Activated CD4-positive, alpha-beta T cell treated with anti-CD3 and anti-CD28 coated beads, Interleukin-2, amount 50 U/mL, for 1 hour (primary cell): Measurements from ENCODE around the gene VGLL4.
"Not testable (repeated sequence)": the region's sequence is repeated elsewhere in the genome, so short reads cannot be mapped to it uniquely, and the experiment has no call there.

ENCODE experiments used
- DNase-seq: peaks from one replicate; pipeline ENCODE4 v3.0.0-alpha.2; 2020

Gene VGLL4

DNA sequence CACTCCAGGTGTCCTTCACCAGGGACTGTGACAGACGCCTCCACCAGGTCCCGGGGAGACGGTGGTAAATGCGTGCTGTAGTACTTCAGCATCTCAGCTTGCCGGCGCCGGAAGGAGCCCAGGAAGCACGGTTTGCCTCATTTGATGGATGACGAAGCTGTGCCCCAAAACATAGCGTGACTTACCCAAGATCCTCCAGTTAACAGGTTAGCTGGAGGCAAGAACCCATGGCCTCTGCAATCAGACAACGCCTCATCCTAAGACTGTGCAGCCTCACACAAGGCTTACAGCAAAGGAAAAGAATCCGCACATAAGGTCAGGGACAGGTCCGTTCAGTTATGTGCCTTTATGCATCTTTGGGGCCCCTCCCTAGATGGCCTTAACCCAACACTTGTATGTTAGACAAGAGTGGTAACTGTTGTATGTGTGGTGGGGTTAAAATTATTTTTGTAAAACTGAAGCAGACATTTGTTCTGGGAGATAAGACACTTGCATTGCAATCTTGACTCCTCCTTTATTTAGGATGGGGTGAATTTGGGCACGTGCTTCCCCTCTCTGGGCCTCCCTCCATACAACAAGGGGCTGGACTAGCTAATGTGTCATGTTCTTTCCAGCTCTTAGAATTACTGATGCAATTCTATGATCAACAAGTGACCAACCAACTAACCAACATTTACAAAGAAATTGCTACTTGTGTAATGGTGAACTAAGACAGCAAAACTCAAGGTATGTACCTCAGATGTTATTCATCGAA lies 39.4 kb downstream of the VGLL4 start:
- DNase-seq: no peak

GRCh38 chr3:11603628-11604027 lies 40.1 kb downstream of the VGLL4 start:
- no peak for DNase-seq

GRCh38 chr3:11602886-11603527 lies 40.7 kb downstream of the VGLL4 start:
- no peak for DNase-seq

GRCh38 chr3:11602239-11602840 lies 41.4 kb downstream of the VGLL4 start:
- no peak for DNase-seq

DNA sequence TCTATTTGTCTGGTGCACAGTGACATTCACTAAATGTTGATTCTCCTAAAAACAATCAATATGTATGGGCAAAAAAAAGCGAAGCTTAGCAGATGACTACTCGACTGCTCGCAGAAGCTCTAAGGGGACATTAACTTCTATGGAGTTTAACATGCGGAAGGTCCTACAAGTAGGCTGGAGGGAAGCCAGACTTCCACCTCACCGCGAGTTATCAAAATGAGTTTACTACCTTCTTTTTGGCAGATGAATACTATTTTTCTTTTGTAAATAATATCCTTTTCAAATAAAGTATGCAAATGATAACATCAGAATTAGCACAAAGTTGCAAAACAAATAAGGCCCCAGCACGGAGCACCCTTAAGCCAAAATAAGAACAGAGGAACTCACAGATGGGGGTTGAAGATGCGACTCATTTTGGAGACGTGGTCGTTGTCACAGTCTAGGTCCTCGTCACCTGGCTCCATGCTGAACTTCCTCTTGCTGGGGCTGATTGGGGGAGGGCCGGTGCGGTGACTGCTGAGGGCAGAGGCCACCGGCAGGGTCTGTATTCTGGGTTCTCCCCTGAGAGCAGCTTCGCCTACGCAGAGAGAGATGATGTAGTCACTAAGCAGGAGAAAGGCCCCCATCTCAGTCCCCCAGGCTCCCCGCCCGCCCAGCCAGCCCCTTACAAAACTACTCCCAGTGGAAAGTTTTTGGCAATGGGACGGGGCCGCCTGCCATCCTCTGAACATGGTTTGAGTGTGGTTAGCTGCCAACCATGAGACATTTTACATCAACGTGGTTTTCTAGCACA lies 42.1 kb downstream of the VGLL4 start:
- DNase-seq: no peak

DNA sequence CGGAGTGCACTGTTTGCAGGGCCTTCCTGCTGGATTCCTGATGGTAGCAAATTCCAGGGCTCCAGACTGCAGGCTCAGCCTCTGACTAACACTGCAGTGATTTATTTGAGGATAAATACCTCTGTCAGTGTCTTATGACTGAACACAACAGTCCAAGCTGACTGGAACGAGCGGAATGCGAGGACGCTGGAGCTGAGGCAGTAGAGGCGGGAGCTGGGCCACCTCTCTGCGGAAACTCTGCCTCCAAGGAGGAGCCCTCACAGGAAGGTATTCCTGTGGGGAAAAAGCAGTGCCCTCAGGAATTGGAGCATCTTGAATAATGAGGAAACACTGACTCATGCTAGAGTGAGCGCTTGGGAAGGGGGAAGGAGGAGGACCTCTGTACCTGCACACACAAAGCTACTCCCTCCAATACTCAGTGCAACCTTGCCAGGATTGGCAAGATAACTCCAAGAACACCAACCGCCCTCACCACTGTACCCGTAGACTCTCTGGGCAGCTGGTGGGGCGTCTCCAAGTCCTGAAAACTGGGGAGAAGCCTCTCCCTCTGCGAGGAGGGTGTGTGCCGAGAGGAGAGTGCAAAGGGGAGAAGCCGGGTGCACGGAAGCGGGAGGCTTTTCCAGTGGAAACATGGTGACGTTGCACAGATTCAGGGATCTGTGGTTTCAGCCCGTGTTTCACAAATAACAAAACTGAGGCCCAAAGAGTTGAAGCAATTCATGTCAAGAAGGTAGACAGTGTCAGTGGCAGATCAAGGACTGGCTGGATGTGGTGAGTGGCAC lies 43.0 kb downstream of the VGLL4 start:
- no peak for DNase-seq

- no peak for DNase-seq
Measured at GRCh38 chr3:11596387-11596786, 47.3 kb downstream of the VGLL4 start.

DNA sequence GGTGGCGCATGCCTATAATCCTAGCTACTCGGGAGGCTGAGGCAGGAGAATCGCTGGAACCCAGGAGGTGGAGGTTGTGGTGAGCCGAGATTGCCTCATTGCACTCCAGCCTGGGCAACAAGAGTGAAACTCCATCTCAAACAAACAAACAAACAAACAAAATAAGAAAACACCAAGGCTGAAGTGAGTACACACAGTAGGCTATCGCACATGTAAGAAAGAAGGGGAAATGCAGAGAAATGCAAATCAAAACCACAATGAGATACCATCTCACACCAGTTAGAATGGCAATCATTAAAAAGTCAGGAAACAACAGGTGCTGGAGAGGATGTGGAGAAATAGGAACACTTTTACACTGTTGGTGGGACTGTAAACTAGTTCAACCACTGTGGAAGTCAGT lies 48.7 kb downstream of the VGLL4 start:
- DNase-seq: not testable (repeated sequence)

- no peak for DNase-seq
Measured at GRCh38 chr3:11593318-11594034, 50.2 kb downstream of the VGLL4 start.

- DNase-seq: no peak
Measured at GRCh38 chr3:11592445-11593298, 51.0 kb downstream of the VGLL4 start.

DNA sequence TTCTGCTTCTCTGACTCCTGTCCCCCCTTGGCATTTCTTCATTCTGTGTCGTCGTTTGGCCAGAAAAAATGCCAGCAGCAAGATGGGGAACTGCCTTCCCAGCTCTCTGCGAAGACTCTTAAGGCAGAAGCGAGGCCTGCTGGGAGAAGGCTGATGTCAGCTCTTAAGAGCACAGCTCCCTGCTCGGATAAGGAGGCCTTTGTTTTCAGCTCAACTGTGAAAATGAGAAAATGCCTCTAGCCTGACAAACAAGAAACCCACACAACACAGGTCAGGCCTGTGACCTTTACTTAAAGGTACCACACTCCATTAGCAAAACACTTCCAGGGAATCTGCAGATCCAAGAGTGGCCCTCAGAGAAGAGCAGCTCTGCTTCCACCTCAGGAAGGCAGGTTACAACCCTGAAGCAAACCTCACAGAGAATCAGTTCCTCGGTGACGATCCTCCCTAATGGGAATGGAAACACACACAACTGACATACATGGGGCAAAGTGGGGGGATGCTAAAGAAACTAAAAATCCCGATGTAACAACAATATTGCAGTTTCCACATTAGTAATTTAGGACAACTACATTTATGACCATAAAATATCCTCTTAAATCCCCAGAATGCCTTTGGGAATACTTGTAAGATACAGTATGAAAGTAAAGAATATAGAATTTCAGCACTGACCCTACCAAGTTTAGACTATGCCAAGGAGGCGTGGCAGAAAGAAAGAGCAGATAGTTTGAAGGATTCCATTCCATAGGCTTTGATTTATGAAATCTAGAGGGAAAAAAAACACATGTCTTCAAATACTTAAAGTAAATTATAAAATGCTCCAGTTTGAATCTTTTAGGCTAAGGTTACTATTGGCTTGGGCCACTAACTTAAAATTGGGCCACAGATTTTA lies 52.1 kb downstream of the VGLL4 start:
- no peak for DNase-seq

DNA sequence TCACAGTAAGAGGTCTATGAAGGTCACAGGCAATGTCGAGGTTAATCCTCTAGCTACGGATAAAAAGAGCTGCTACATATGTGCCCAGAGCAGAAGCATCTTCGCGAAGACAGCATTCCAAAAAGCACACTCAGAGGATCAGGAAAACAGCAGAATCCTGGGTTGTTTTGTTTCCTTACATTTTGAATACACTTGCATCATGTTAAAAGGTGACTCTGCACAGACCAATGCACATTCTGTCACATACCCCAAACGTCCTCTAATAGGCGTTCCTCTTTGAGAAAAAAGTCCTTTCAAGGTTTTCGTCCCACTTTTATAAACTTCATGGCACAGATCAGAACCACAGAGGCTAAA lies 52.7 kb downstream of the VGLL4 start:
- DNase-seq: no peak

DNA sequence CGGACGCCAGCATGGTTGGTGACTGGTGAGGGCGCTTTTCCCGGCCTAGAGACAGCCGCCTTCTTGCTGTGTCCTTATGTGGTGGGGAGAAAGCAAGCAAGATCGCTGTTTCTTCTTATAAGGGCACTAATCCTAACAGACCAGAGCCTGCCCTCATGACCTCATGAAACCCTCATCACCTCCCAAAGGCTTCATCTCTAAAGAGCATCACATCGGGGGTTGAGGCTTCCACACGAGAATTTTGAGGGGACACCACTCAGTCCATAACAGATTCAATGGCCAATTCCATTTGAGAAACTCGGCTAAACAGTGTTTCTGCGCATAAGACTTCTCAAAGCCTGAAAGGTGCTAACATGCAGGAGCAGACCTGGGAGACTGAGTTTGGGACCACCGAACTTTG lies 54.0 kb downstream of the VGLL4 start:
- no peak for DNase-seq

DNA sequence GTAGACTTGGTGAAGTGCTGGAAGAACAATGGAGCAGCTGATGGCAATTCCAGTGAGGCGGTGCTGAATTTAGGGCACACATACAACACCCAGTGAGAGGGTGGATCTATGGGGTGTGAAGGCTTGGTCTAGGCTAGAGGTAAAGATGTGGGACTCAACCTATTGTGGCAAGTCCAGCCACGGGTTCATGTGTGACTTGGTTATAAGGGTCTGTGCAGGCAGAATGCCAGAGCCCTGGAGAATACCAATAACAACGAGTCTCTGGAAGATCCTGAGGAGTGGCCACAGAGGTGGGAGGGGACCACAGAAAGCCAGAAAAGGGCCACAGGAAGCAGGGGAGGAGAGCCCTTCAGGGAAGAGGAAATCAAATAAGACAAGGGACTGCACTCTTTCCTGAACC lies 55.0 kb downstream of the VGLL4 start:
- no peak for DNase-seq

GRCh38 chr3:11588338-11588737 lies 55.4 kb downstream of the VGLL4 start:
- no peak for DNase-seq

DNA sequence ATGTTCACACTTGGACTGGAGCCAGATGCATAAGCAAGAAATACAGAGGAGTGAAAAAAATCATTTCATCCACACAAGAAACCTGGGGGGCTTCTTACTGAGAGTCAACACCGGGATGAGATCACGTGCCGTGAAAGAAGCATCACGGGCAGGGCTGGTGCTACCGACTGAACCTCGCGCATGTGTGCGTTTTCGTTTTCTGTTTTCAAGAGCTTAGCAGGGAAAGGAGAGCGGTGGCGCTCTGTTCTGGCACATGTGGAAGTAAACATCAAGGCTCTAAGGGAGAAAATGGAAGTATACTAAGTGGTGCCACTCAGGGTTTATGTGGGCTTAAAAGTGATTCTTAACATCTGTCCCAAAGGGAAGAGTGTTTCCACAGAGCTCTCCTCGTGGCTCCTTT lies 55.9 kb downstream of the VGLL4 start:
- no peak for DNase-seq

- DNase-seq: no peak
Measured at GRCh38 chr3:11584570-11584969, 59.1 kb downstream of the VGLL4 start.

- DNase-seq: no peak
Measured at GRCh38 chr3:11583638-11584046, 60.1 kb downstream of the VGLL4 start.

GRCh38 chr3:11583235-11583634 lies 60.5 kb downstream of the VGLL4 start:
- no peak for DNase-seq
